Spleen (tissue), 7 donors: ENCODE data around the gene CYP11A1.

ENCODE experiments used
- CTCF ChIP-seq, 11 experiments: fragments of 200-600 bp in 7 of 11; fragments of 450-650 bp in 4 of 11; sonication (generic) in 4 of 11; IDR thresholded peaks in 8 of 11; conservative IDR thresholded peaks in 3 of 11; 1 replicate in 7 of 11; 2 replicates in 4 of 11; pipeline versions ENCODE4 v1.4.0 to v1.8.0; 2016 to 2021; ENCODE audit warnings: antibody characterized with exemption in 11 of 11, inconsistent platforms in 4 of 11, mild to moderate bottlenecking in 1 of 11
- POLR2A ChIP-seq, 3 donors: fragments of 450-650 bp; IDR thresholded peaks; one replicate each; pipeline ENCODE4 v1.5.1; 2017; ENCODE audit warnings: antibody characterized with exemption in 3 of 3, mild to moderate bottlenecking in 1 of 3
- POLR2AphosphoS5 ChIP-seq, 3 donors: sonication (generic); formaldehyde crosslinking; IDR thresholded peaks; one replicate each; pipeline ENCODE4 v1.5.1; 2017; ENCODE audit warnings: antibody characterized with exemption in 3 of 3
- donor health status: DM: no; HTN: no; CAD: no; lungs with moderate emphysema.
- donor health status: DM: no; HTN: no; CAD: no.
- donor health status: DM: no; HTN: no; CAD: no.

- TF ChIP-seq CTCF (IDR thresholded peaks at IDR 0.05 in 8 of 11, conservative IDR thresholded peaks at IDR 0.05 in 3 of 11) (no peak), POLR2AphosphoS5 (IDR thresholded peaks at IDR 0.05) (peak in 1 of 3 donors; percentile 35), POLR2A (IDR thresholded peaks at IDR 0.05) (no peak)
These were observed 41.4 kb upstream of the CYP11A1 start for GRCh38 chr15:74408815-74409214.
